GM21825 (cell line): ENCODE measurements around the gene CDCA5.

Experiments used
- ATAC-seq: cut with Tn5 transposase; IDR thresholded peaks from one replicate; pipeline ENCODE4 v1.9.1; 2021; ENCODE audit warnings: mild to moderate bottlenecking, moderate library complexity; ENCODE audit not compliant: unreplicated experiment

The CDCA5 gene, protein sequence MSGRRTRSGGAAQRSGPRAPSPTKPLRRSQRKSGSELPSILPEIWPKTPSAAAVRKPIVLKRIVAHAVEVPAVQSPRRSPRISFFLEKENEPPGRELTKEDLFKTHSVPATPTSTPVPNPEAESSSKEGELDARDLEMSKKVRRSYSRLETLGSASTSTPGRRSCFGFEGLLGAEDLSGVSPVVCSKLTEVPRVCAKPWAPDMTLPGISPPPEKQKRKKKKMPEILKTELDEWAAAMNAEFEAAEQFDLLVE

DNA sequence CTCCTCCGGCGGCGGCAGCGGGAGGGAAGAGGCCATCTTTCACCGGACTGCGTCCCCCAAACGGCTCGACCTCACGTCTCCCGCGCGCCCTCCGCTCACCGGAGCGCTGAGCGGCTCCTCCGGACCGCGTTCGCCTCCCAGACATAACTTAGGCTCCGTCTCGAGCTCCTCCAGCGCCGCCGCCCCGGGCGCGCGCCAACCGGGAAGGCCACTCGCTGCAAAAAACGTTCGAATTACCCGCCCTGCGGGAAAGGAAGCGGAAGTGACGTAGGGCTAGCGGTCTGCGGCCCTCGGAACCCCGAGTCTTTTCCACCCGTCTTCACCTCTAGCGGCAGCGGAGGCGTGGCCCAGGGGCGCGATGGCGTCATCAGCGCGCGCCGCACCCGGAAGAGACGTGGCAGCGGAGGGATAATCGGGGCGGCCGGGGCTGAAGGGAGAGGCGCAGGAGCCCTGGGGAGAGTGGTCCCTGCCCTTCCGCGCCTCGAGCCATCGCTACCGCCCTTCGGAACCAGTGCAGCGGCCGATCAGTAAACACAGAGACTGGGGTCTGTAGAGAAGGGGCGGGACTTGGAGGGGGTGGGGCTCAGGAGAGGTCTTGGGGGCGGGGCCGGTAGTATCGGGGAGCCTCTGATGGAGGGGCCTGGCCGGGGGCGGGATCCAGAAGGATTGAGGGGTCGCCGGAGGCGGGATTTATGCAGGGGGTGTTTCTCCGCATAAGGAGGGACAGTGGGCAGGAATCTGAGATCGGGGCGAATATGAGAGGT is at the start of gene CDCA5, which contains the start of gene ZFPL1:
TSS of gene CDCA5 (minus strand) at position 207 of the 764 bp plus-strand sequence. CDS start at position 145, 62 bp downstream.
TSS of gene ZFPL1 (plus strand) at position 389 of the 764 bp plus-strand sequence. CDS start 477 bp downstream, outside the sequence.
- ATAC-seq: peak; percentile 71

DNA sequence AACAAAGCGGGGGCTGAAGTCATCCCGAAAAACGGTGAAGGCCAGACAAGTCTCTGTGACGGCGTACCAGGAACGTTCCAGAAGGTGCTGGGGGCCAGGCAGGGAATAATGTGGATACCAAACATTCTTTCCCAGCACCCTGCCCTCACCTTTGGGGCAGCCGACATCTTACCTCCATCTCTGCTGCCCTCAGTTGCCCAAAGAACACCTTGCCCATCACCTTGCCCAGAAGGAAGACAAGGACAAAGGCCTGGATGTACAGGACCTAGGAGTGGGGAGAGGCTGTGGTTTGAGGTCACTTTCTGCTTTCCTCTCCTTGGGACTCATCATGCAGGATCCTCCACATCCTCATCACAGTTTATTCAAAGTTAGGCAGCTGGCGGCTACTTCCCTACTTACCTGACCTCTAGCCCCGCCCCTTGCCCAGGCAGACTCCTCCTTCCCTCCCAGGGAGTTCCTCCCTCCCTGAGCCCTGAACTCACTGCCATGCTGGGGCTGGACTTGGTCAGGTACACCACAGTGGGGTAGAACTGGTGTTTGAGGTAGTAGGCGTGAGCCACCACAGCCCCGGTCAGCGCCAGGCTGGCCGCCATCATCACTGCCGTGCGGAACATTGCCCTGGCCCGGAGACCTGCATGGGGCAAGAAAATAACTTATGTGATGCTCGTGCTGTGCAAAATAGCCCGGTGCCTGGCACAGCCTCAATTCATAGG is 49.3 kb upstream of the CDCA5 start:
- no peak for ATAC-seq

DNA sequence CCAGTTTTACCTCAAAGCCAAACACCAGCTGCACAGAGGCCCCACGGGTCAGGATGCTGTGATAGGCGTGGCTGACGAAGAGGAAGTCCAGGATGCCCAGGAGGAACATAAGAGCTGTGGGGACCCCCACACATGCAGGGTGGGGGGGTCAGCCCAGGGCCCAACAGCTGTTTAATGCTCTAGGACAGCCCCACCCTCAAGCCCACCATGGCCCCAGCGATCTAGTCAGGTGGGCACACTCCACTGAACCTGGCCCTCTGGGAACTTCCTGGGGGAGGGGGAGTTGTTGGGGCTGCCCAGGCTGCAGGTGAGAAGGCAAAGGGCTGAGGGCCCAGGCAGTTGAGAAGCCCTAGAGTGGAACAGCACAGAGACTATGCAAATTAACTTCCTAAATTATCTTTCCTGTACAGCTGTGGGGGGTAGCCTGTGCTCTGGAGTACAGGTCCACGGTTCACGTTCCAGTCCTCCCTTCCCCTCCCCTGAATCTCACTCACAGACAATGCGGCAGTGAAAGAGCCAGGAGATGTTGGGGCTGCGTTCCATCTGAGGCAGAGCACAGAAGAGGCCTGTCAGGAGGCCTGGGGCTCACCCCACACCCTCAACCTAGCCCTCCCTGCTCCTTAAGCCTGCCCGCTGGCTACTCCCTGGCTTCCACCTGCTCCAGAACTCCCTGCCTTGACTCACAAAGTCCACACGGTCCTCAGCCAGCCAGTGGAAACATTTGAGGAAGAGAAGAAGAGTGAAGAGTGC is 48.6 kb upstream of the CDCA5 start:
- ATAC-seq: peak; percentile 35

DNA sequence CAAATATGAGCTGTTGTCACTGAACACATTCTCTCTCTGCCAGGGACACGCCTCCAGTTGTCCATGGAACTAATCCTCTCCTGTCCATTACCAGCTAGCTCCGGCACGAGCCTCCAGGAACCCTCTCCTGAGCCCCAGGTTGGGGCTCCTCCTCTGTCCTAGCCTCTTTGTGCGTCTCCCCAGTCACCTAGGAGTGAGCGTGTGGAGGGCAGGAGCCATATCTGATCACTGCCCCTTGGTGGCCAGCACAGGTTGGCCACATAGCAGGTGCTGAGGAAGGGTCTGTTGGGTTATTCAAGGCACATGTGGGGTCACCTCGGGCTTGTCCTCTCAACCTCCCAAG is 48.0 kb upstream of the CDCA5 start:
- ATAC-seq: no peak

DNA sequence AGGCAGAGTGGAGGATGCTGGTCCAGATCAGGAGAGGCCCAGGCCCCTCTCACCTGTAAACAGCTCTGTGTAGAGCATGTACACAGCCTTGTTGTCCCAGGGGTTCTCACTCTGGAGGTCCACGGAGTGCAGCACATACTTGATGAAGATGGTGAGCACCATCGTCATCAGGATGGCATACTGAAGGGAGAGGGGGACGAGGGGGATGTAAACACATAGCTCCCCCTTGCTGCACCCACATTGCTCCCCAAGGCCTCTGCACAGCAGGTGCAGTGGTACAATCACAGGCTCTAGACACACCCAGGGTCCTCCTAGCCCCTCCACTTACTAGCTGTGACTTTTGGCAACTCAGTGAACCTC is 47.6 kb upstream of the CDCA5 start:
- no peak for ATAC-seq

DNA sequence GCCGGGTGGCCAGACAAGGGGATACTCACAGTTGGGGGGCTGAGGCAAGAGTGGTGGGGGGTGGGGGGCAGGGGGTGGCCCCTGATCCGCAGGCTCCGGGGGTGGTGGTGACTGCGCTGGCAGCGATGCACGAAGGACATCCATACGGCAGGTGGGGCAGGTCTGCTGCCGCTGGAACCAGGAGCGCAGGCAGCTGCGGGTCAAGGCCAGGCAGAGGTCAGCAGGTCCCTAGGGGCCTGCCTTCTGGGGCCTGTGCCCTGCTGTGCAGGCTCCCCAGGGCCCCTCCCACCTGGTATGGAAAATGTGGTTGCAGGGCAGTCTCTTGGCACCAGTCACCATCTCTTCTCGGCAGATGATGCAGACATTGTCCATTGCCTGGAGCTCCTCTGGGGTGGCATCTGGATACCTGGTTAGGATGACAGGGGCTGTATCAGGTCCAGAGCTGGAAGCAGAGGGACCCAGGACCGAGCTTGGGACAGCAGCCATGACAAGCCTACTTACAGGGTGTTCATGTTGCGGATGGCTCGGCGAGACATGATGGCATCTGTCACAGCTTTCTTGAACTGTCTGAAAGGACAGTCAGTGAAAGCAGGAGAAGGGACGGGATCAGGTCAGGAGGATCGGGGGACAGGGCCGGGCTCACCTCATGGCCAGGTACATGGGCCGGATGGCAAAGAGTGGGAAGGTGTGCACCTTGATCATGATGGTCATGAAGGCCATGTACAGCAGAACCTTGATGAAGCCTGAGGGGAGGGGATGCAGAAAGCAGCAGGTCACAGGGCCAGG is 47.0 kb upstream of the CDCA5 start:
- no peak for ATAC-seq

DNA sequence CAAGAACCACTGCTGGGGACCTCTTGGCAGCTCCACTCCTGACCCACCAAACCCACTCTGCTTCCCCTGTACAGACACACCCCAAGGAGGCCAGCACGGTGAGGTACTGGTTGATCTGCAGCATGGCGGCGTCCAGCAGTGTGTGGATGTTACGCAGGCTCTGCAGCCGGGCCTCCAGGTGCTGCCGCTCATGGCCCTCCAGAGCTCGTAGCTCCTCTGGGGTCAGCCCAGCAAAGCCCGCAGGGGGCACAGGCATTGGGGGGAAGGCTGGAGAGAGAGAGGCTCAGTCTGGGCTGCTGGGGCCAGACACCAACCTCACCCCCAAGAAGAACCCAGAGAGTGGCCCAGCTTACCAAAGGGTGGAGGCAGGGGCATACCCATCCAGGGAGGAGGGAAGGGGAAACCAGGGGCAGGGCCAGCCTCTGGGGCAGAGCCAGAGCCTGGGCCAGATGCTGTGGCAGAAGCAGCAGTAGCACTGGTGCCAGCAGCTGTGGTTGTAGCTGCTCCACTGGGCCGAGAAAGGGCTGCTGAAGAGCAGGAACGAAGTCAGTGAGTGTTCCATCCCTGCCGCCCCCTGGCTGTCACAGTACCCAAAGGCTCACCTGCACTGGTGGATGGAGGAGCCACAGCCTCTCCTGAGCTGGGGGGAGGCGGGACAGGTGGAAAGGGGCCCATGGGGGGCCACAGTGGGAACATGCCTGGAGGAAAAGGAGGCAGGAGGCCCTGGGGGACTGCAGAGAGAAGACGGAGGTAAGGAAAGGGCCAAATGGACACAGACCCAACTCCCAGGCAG is 46.0 kb upstream of the CDCA5 start:
- ATAC-seq: no peak

DNA sequence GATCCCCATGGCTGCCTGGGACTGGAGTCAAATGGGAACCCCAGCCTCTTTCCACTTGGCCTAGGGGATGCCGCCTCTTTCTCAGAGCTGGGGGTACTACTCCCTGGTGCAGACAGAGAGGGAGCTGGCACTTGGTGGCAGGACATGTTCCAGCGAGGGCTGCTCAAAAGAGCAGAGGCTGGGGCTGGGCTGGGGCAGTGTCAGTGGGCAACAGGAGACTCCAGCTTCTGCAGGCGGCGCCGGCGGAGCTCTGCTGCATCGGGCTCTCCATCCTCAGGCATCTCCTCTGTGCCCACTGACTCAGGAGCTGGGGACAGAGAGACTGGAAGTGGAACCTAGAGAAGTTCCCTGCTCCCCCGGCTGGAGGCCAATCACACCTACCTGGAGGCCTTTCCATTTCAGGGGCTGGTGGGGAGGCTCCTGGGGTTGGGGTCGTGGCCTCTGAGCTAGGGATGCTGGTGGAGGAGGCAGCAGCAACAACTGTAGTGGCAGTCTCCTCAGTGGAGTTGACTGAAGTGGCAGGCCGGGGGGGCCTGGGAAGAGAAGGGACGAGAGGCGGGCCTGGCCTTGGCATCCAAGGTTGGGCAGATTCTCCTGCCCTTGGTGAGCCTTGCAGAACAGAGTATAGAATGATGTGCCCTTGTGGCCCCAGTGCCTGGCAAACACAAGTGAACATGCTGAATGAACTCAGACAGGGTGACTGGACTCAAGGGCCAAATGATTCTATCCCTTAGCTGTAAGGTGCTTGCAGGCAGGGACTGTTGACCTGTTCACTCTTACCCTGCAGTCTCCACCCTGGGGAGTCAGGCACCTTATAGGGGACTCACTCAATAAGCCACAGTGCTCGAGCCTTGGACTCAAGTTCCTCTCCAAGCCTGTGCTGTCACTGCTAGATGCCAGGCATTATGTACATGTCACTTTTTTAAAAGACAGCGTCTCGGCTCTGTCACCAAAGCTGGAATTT is 44.6 kb upstream of the CDCA5 start:
- ATAC-seq: no peak

DNA sequence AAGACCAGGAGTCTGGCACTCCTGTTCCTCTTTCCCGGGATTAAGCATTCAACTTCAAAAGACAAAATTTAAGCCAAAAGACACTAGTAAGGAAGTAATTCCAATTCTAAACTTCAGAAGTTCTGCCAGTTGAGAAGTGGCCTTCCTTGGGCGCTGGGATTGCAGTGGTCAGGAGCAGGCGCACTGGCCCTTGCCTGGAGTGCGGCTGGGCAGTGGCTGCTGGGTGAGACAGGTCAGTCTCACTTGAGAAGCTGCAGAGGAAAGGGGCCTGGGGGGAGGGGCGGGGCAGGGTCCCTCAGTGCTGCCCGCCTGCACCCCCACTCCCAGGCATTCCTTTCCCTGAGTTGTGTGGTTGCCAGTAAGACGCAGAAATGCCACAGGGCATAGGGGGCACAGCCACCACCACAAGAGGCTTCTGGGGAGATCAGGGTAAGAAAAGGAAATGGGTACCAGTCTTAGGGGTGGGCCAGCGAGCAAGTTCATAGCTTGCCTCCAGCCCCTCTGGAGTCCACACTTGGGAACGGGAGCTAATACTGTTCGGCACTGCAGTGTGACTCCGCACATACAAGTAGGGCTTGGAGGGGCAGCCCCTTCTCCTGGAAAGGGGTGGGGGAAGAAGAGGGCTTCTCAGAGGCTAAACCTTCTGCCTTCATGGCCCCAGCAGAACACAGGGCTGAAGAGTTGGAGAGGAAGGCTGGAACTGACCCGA is 43.8 kb upstream of the CDCA5 start:
- no peak for ATAC-seq

DNA sequence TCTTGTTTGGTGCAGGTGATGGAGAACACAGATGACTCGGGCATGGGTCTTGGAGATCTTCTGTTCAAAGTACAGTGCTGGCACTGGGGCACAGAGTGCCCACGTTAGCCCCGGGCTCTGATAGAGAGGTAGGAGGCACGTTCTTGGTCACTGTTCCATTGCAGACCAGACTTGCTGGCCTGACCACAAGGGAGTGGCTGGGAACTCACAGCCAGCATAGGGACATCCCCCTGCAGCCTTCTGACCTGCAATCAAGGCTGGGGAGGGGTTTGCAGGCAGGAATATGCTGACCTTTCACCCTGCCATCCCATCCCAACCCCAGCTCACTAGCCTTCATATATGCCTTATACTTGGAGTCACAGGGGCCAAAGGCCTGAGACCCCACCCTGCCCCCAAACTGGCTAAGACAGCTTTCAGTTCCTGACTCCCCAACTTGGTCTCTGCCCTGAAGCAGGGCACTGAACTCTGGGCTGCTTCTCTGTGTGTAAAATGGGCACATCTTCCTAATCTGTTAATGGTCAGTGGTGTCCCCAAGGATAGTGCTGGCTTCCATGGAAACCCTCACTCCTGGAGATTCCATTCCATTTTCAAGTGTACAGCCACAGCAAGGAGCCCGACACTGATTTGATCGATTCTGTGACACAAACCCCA is 42.9 kb upstream of the CDCA5 start:
- no peak for ATAC-seq

DNA sequence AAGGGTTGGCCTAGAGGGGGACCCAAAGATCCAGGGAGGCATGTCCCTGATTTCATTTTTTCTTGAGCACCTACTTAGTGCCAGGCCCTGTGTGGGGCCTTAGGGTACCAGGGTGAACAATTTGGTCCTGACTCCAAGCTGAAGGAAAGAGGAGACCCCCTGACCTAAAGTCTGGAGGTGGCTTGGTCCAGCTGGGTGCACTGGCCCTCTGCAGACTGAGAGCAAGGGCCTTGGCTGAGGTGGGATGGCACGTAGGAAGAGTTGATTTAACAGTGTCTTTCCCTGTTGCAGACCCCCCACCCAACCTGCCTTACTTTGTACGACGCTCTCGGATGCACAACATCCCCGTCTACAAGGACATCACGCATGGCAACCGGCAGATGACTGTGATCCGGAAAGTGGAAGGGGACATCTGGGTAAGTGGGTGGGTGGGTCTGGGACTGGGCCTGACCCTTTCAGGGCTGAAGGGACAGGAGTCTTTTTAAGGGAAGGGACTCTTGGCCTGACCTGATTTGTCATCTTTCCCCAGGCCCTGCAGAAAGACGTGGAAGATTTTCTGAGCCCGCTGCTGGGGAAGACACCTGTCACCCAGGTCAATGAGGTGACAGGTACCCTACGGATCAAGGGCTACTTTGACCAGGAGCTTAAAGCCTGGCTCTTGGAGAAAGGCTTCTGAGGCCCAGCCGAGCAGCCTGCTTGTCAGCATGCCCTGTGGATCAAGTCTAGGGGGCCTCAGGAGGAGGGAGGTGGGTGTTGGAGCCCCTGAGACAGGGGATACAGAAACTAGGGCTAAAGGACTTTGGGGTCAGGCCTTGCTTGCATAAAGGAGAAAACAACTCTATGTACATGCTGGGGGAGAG is 41.6 kb upstream of the CDCA5 start:
- no peak for ATAC-seq

DNA sequence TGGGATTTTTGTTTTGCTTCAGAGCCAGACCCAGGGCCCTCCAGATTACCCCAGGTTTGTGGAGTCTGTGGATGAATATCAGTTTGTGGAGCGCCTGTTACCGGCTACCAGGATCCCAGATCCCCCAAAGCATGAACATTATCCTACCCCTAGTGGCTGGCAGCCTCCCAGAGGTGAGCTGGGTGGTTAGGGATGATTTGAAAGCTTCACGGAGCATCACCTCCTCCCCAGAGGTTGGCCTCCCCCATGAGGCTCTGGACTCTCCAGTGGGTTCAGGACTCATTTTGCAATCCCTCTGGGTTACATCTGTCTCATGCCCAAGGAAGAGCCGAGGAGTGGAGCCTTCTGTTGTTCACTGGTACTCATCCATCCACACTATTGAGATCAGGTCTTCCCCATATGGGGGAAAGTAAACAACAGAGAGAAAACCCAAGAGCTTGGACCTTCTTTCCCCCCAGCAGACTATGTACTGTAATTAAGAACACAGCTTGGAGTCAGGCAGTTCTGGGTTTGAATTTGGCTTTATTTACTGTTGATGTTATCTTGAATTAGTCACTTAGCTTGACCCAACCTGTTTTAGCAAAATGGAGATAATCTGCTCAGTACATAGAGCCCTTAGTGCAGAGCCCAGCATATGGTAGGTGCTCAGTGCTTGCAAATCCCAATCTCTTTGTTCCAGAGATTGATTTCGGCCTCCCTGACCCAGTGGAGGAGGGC is 40.8 kb upstream of the CDCA5 start:
- no peak for ATAC-seq

DNA sequence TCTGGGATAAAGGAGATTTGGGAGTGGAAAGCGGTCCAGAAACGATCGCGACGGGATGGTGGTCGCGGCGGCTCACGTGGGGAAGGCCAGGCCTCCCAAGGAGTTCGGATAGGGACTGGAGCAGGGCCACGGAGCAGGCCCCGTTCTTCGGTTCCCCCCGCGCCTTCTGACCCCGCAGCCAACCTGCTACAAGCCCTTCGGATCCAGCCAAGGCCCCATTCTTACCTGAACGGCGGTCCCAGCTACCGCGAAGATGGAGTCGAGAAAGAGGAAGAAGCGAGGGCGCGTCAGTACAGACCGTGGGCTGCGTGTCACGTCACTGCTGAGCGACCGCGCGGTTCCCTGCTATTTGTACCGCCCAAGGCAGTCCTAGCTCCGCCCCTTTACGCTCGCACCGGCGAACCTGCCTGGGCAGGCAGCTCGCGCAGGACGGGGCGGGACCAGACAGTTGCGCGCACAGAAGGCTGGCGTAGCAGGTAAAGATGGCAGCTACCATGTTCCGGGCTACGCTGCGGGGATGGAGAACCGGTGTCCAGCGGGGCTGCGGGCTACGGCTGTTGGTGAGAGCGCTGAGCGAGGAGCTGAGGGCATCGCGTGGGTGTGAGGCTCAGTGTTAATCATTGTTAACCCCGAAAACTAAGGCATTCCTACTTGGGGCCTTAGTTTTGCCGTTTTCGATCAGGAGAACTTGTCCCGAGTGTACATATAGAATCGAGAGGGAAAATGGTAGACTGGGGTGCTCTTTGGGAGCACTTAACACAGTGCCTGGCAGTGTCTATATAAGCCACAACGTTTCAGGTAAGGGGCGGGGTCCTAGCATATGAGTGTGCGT is 38.2 kb upstream of the CDCA5 start, which contains the start of the genes FAU and MRPL49:
TSS of gene FAU (minus strand) at position 270 of the 832 bp plus-strand sequence. CDS start 321 bp downstream, outside the sequence.
TSS of gene MRPL49 (plus strand) at position 457 of the 832 bp plus-strand sequence. CDS start at position 483, 26 bp downstream.
- ATAC-seq: peak; percentile 63

DNA sequence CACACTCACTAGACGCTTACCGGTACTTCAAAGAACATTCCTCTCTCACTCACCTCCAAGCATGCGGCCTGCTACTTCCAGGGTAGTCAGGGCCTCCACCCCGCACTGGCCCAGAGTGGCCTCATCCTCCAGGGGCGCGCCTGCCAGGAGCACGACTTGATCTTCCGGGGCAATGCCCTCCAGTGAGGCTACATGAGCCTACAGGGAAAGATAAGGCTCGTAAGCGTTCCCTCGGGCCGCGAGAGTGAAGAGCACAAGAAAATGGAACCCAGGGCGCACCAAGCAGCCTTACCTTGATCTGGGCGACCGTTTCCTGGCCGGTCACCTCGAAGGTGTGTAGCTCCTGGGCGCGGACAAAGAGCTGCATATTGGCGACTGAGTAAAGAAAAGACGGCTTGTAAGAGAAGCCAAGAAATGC is 37.6 kb upstream of the CDCA5 start:
- ATAC-seq: no peak

DNA sequence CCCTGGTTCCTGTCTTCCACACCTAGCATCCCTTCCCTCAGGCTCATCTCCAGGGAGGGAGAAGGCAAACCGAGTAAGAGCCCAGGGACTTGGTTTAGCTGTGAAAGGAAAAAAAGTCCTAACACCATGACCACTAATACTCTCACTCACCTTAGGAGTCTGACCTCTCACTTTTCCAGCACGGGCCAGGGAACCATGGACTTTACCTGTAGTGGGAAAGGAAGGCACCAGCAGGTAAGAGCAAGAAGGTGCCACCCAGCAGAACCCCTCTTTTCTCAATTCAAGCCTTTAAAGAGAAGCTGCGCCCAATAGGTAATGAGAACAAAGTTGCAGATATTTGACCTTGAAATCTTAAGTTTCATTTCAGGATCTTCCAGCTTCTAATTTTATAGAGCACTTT is 37.0 kb upstream of the CDCA5 start:
- ATAC-seq: no peak
